Smooth muscle cell (in vitro differentiated cells): ENCODE results near the gene TRIM29. TPM values are rescaled to one million over a fixed set of nuclear protein-coding genes. Genes with fewer than 3 reads are reported as not detected.
A peak's percentile ranks its signal among the peaks of the same experiment; 100 is the strongest.

Experiments
- DNase-seq: peaks from one replicate; lab custom pipeline; 2025; ENCODE audit not compliant: unreplicated experiment; lab: John Stamatoyannopoulos, UW
- H2AFZ ChIP-seq: fragments of 200-600 bp; sonication (generic); 2 replicates; pipeline ENCODE4 v1.6.0; 2016; ENCODE audit warnings: antibody characterized with exemption, low read depth, mild to moderate bottlenecking
- H3F3A ChIP-seq: fragments of 200-600 bp; sonication (generic); 2 replicates; pipeline ENCODE4 v1.6.0; 2017; ENCODE audit warnings: antibody characterized with exemption, low read depth
- H3K27ac ChIP-seq: fragments of 200-600 bp; sonication (generic); 2 replicates; pipeline ENCODE4 v1.5.1; 2016; ENCODE audit warnings: low read depth, mild to moderate bottlenecking
- H3K27me3 ChIP-seq: fragments of 200-600 bp; sonication (generic); 2 replicates; pipeline ENCODE4 v1.6.1; 2016; ENCODE audit warnings: low read depth, mild to moderate bottlenecking
- H3K36me3 ChIP-seq: fragments of 200-600 bp; sonication (generic); 2 replicates; pipeline ENCODE4 v1.5.1; 2016; ENCODE audit warnings: low read depth
- H3K4me1 ChIP-seq: fragments of 200-600 bp; sonication (generic); 2 replicates; pipeline ENCODE4 v1.5.1; 2016; ENCODE audit warnings: low read depth
- H3K4me2 ChIP-seq: fragments of 200-600 bp; sonication (generic); 2 replicates; pipeline ENCODE4 v1.6.0; 2016; ENCODE audit warnings: mild to moderate bottlenecking
- H3K4me3 ChIP-seq: fragments of 200-600 bp; sonication (generic); 2 replicates; pipeline ENCODE4 v1.5.1; 2016; ENCODE audit warnings: mild to moderate bottlenecking
- H3K79me2 ChIP-seq: fragments of 200-600 bp; sonication (generic); 2 replicates; pipeline ENCODE4 v1.6.0; 2016; ENCODE audit warnings: low read depth, mild to moderate bottlenecking
- H3K9ac ChIP-seq: fragments of 200-600 bp; sonication (generic); 2 replicates; pipeline ENCODE4 v1.6.0; 2016; ENCODE audit warnings: low read depth
- H3K9me3 ChIP-seq: fragments of 200-600 bp; sonication (generic); replicated peaks from 2 replicates; pipeline ENCODE4 v1.5.1; 2016; ENCODE audit warnings: low read depth
- H4K20me1 ChIP-seq: fragments of 200-600 bp; sonication (generic); 2 replicates; pipeline ENCODE4 v1.6.0; 2016; ENCODE audit warnings: low read depth
- CTCF ChIP-seq: fragments of 200-600 bp; sonication (generic); IDR thresholded peaks from 2 replicates; pipeline ENCODE4 v1.5.1; 2017; ENCODE audit warnings: borderline replicate concordance, mild to moderate bottlenecking, antibody characterized with exemption; ENCODE audit not compliant: insufficient read depth, poor library complexity, severe bottlenecking
- WGBS: methylation state at CpG from one replicate; pipeline ENCODE4 v1.1.7; 2016; ENCODE audit warnings: low lambda C conversion rate; 5-methylcytosine and 5-hydroxymethylcytosine counted together
- polyA plus RNA-seq: library from polyadenylated mRNA; unstranded; fragments of >200 nt; fragmentation: Nextera tagmentation; extraction: Ambion mirVana; gene quantifications from 2 replicates; pipeline ENCODE4 v1.2.1, GENCODE V29; 2016
- total RNA-seq: library from RNA; depleted of rRNA; stranded (reverse); fragments of >200 nt; gene quantifications from 2 replicates; pipeline ENCODE4 v1.2.3, GENCODE V29; 2014

Gene TRIM29
- total and polyA plus RNA-seq, 2 experiments from 2014 or later: 20.6 to 37.1 TPM

GRCh38 chr11:120183701-120184141 is 45.8 kb upstream of the TRIM29 start:
- 93% methylated on average over 7 of the region's 7 CpGs for WGBS

GRCh38 chr11:120182790-120183491 is 45.0 kb upstream of the TRIM29 start:
- peaks cover 5% of the 10 kb centered on the region for H3F3A ChIP-seq
- WGBS: 66% methylated on average over 4 of the region's 5 CpGs
- H4K20me1 ChIP-seq: no peaks in the 10 kb centered on the region
- H3K9ac ChIP-seq: no peak overlapping the region
- peaks cover 50% of the 10 kb centered on the region for H3K4me1 ChIP-seq
- H3K9me3 ChIP-seq: no peaks in the 10 kb centered on the region
- H3K79me2 ChIP-seq: no peaks in the 10 kb centered on the region
- H2AFZ ChIP-seq: no peak overlapping the region
- no peaks in the 10 kb centered on the region for H3K36me3 ChIP-seq
- peak; percentile 41 for TF ChIP-seq CTCF
- H3K27me3 ChIP-seq: no peaks in the 10 kb centered on the region
- no peak overlapping the region for H3K27ac ChIP-seq
- no peak for DNase-seq
- H3K4me2 ChIP-seq: no peak overlapping the region
- H3K4me3 ChIP-seq: no peak overlapping the region

More at GRCh38 chr11:120183701-120184141, 45.8 kb upstream of the TRIM29 start:
- peaks cover 51% of the 10 kb centered on the region for H3K4me1 ChIP-seq
- no peak for TF ChIP-seq CTCF
- no peaks in the 10 kb centered on the region for H3K36me3 ChIP-seq
- no peak overlapping the region for H3K27ac ChIP-seq
- H4K20me1 ChIP-seq: no peaks in the 10 kb centered on the region
- H3K9ac ChIP-seq: no peak overlapping the region
- no peak overlapping the region for H3K4me2 ChIP-seq
- no peak overlapping the region for H2AFZ ChIP-seq
- H3K27me3 ChIP-seq: no peaks in the 10 kb centered on the region
- no peaks in the 10 kb centered on the region for H3K9me3 ChIP-seq
- no peak for DNase-seq
- no peaks in the 10 kb centered on the region for H3K79me2 ChIP-seq
- no peak overlapping the region for H3K4me3 ChIP-seq
- H3F3A ChIP-seq: peaks cover 5% of the 10 kb centered on the region

GRCh38 chr11:120182372-120182771 is 44.5 kb upstream of the TRIM29 start:
- no peak overlapping the region for H2AFZ ChIP-seq

More at GRCh38 chr11:120182372-120182771, 44.5 kb upstream of the TRIM29 start:
- Histone ChIP-seq H3K27ac (no peak overlapping the region), H3F3A (peaks cover 5% of the 10 kb centered on the region), H3K4me3 (no peak overlapping the region), H3K9me3 (no peaks in the 10 kb centered on the region), H3K4me2 (no peak overlapping the region), H3K4me1 (peaks cover 44% of the 10 kb centered on the region), H3K79me2 (no peaks in the 10 kb centered on the region), H4K20me1 (no peaks in the 10 kb centered on the region), H3K27me3 (no peaks in the 10 kb centered on the region), H3K36me3 (no peaks in the 10 kb centered on the region), H3K9ac (no peak overlapping the region)
- DNase-seq: no peak
- WGBS: 74% methylated on average over 7 of the region's 7 CpGs
- TF ChIP-seq CTCF: no peak
